ENCODE data around the gene CYP21A2.
A peak's percentile ranks its signal among the peaks of the same experiment; 100 is the strongest.

CYP21A2 gene

GRCh38 chr6:32084780-32085179, 46.6 kb downstream of the CYP21A2 start:
- DNase-seq, result no peak

DNA sequence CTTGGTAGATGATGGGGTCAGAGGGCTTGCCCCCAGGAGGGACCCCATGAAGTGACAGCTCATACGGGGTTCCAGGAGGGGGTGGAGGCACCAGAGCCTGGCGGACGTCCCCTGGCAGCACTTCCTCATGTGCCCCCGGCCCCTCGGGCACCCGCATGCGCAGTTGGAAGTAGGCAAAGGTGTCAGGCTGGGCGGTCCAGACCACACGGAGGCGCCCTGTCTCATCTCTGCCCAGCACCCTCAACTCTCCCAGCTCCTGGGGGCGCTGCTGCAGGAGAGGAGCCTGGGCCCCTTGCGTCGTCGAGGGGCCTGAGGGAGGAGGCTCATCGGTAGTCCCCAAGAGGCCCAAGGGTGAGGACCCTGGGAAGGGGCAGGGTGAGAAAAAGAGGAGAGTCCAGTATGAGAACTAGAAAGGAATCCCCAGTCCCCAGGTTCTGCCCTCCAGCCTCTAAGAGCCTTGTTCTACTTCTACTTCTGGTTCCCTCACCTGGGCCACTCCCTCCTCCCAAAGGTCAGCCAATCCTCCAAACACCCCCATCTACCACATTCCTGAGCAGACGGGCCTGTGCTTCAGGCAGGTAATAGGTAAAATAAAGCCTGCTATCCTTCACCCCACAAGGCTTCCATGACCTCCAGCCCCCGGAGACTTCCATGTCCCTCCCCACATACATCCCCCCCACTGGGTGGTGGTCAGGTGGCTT, 47.7 kb downstream of the CYP21A2 start:
- no peak for DNase-seq

DNA sequence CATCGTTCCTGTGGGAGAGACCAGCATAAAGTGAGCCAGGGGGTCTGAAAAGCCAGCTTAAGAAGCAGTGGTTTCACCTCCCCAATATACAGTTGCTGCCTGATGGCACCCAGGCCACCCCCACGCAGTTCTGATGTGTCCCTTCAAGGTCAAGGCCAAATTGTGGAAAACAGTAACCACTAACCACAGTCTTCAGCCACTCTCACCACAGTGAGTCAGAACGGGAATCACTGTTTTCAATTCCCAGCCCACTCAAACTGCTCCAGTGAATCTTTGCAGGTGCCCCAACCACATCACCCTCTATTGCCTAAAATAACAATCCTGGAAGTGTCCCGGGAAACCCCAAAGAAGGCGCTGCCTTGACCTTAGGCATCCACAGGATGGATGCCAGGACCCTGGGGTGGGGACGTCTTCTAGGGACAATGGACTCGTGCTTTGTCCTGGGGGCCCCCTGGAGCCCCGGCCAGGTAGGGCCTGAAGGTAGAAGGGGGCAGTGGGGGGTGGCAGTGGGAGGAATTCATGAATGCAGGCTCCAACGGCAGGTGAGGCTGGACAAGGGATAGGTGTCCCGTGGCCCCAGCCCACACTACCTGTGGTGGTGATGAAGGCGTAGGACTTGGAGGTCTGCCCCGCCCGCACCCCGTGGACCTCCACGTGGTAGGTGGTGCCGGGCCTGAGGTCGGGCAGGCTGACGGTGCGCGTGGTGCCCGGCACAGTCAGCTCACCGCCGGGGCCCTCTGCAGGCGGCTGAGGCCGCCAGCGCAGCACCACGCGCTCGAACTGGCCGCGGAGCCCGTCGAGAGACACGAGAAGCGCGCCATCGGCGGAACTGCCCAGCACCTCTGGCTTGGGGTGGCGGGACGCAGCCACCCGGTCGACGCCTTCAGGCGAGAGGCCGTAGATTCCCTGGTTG, 48.7 kb downstream of the CYP21A2 start:
- no peak for DNase-seq

DNA sequence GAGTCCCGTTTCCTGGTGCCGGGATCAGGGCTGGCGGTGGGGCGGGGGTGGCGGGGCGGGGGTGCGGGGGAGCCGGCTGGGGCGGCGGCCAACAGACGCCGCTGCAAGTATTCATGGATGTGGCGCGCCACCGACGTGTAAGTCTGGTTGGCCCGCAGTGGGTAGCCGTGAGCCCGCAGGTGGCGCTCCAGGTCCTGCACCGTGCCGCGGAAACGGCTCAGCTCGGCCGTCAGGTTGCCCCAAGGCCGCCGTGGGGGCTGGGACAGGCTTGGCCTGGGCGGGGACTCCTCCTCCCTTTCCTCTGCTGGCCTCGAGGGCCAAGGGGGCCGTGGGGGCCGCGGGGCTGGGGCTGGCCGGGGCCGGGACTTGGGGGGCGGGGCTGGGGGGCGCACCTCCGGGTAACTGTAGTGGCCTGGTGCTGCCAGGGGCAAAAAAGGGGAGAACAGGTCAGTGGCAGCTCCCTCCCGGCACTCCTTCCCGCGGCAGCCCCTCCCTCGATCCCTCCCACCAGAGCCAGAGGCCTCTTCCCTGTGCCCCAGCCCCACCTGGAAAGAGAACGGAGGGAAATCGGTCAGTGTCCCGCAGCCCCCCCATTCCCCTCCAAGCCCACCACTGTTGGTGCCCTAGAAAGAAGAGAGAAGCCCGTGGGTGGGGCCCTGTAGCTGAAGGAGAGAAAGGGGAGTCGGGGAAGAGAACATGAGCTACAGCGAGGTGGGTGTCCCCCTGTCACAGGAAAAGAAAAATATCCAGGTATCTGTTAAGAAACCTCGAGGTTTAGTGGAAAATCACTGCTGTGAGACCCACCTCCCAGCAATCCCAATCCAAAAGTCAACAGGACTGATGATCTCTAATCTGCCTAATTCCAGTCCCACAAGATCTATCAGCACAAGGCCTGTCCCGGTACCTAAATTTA, 49.6 kb downstream of the CYP21A2 start:
- DNase-seq, result peak; percentile 9

DNA sequence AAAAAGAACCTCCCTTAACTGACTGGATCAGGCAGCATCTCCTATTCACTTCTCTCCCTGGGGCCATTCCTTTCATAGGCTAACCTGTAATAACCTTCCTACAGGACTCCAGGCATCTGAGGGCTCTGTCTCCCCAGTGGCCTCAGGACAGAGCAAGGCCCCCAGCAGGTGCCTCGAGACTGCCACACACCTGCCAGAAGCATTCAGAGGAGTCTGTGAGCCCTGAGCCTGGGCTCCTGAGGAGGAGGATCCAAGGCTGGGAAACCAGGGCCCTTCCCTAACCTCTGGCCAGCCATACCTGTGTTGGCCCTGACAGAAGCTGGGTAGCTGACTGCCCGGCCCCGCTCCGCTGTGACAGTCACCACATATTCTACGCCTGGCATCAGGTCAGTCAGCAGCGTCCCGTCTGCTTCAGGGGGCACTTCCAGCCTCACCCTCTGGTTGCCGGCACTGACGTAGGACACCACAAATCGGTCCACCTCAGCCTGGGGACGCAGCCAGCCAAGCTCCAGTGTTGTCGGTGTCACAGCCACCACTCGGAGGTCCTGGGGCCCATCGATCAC, 50.4 kb downstream of the CYP21A2 start:
- no peak for DNase-seq

GRCh38 chr6:32089082-32089828, 51.0 kb downstream of the CYP21A2 start:
- no peak for DNase-seq
